HepG2 (cell line): Measurements from ENCODE around the gene ELAVL2. TPM values are rescaled to one million over a fixed set of nuclear protein-coding genes. Genes with fewer than 3 reads are reported as not detected.

ENCODE experiments used
- ATAC-seq: fragments of 200-7000 bp; cut with Tn5 transposase; 3 replicates; pipeline ENCODE4 v1.9.1; 2020; ENCODE audit warnings: mild to moderate bottlenecking, moderate library complexity
- BruUV-seq: library from RNA; stranded (reverse); fragments of 400-500 nt; replicated peaks from 2 replicates; lab custom pipeline; 2021; lab: Mats Ljungman, UMichigan
- CTCF ChIA-PET: fragments of 300-600 bp; formaldehyde crosslinking; extraction: SDS; loops from one replicate; lab custom pipeline; 2021; ENCODE audit warnings: low total read pairs, inconsistent platforms, low intra/inter-chr PET ratio; lab: Yijun Ruan, JAX
- POLR2A ChIA-PET: fragments of 350-600 bp; sonication (Branson Sonifier 250); formaldehyde crosslinking; loops from one replicate; lab custom pipeline; 2020; ENCODE audit warnings: antibody characterized with exemption, inconsistent platforms; lab: Yijun Ruan, JAX
- DNase-seq: peaks from one replicate; pipeline ENCODE4 v3.0.0-alpha.2; 2015; ENCODE audit warnings: low spot score
- FAIRE-seq: peaks from 3 replicates; lab custom pipeline; 2011; peaks lifted over from hg19 to GRCh38; lab: Jason Lieb, UNC
- H2AFZ ChIP-seq: one replicate; pipeline ENCODE4 v1.6.1; 2011; ENCODE audit warnings: low read length, inconsistent platforms
- H3K27ac ChIP-seq: fragments of 300-600 bp; 3 replicates; pipeline ENCODE4 v1.8.0; 2011; ENCODE audit warnings: mixed run types, mild to moderate bottlenecking, mixed read lengths, low read length, inconsistent platforms; ENCODE audit not compliant: insufficient read depth; ENCODE audit errors: extremely low read length
- H3K27me3 ChIP-seq, 2 experiments: fragments of 200-600 bp in 1 of 2; 2 replicates in 1 of 2; 3 replicates in 1 of 2; pipeline versions ENCODE4 v1.6.0 to v1.8.0; 2011; ENCODE audit warnings: low read length in 2 of 2, mild to moderate bottlenecking in 2 of 2, moderate library complexity in 2 of 2, inconsistent platforms in 1 of 2; ENCODE audit not compliant: insufficient read depth in 2 of 2, control insufficient read depth in 1 of 2
- H3K36me3 ChIP-seq, 2 experiments: fragments of 200-600 bp in 1 of 2; replicated peaks in 1 of 2; 2 replicates in 1 of 2; 3 replicates in 1 of 2; pipeline versions ENCODE4 v1.5.1 to v1.8.0; 2011; ENCODE audit warnings: low read length in 2 of 2, inconsistent platforms in 1 of 2; ENCODE audit not compliant: insufficient read depth in 2 of 2, control insufficient read depth in 1 of 2
- H3K4me1 ChIP-seq: 2 replicates; pipeline ENCODE4 v1.5.1; 2012; ENCODE audit warnings: low read length, inconsistent platforms; ENCODE audit not compliant: insufficient read depth
- H3K4me2 ChIP-seq: 2 replicates; pipeline ENCODE4 v1.6.0; 2011; ENCODE audit warnings: low read depth, low read length, inconsistent platforms
- H3K4me3 ChIP-seq, 3 experiments: fragments of 200-600 bp in 1 of 3; sonication (generic), shearing (Covaris generic) in 1 of 3; replicated peaks in 1 of 3; 2 replicates each; pipeline ENCODE4 v1.5.1; 2011 to 2016; ENCODE audit warnings: low read length in 3 of 3, inconsistent platforms in 2 of 3, low read depth in 2 of 3, mild to moderate bottlenecking in 2 of 3, control low read depth in 1 of 3, mixed read lengths in 1 of 3; ENCODE audit not compliant: insufficient read depth in 1 of 3
- H3K79me2 ChIP-seq: one replicate; pipeline ENCODE4 v1.6.1; 2011; ENCODE audit warnings: low read length, inconsistent platforms; ENCODE audit not compliant: insufficient read depth
- H3K9ac ChIP-seq: 2 replicates; pipeline ENCODE4 v1.6.0; 2011; ENCODE audit warnings: mild to moderate bottlenecking, low read depth, low read length, inconsistent platforms; ENCODE audit not compliant: insufficient read depth
- H3K9me3 ChIP-seq: 2 replicates; pipeline ENCODE4 v1.5.1; 2012; ENCODE audit warnings: mild to moderate bottlenecking, low read length
- H4K20me1 ChIP-seq: 2 replicates; pipeline ENCODE4 v1.6.0; 2011; ENCODE audit warnings: inconsistent platforms, mild to moderate bottlenecking, low read length, moderate library complexity; ENCODE audit not compliant: insufficient read depth
- CCAR2 ChIP-seq: fragments of 200-400 bp; formaldehyde crosslinking; optimal IDR thresholded peaks from 2 replicates; pipeline ENCODE3; 2018; ENCODE audit warnings: low read depth, mild to moderate bottlenecking, low read length, moderate library complexity
- CEBPG ChIP-seq: IDR thresholded peaks from 2 replicates; pipeline ENCODE4 v1.6.1; 2016
- CENPX ChIP-seq: sonication (generic); formaldehyde crosslinking; IDR thresholded peaks from 2 replicates; pipeline ENCODE4 v1.9.0; 2021; ENCODE audit warnings: mild to moderate bottlenecking, missing genetic modification reagents, moderate library complexity
- DMTF1 ChIP-seq: sonication (generic); formaldehyde crosslinking; IDR thresholded peaks from 2 replicates; pipeline ENCODE4 v1.4.0; 2020; ENCODE audit warnings: mild to moderate bottlenecking, missing genetic modification reagents
- JUND ChIP-seq: sonication (generic); formaldehyde crosslinking; IDR thresholded peaks from 2 replicates; pipeline ENCODE4 v1.8.0; 2022; ENCODE audit warnings: mild to moderate bottlenecking, missing genetic modification reagents
- KLF13 ChIP-seq: sonication (generic); formaldehyde crosslinking; IDR thresholded peaks from 2 replicates; pipeline ENCODE4 v1.4.0; 2020; ENCODE audit warnings: mild to moderate bottlenecking, missing genetic modification reagents
- MAZ ChIP-seq, 2 experiments: sonication (generic) in 1 of 2; formaldehyde crosslinking in 1 of 2; IDR thresholded peaks; 2 replicates each; pipeline versions ENCODE4 v1.5.0 to v1.6.1; 2012 to 2020; ENCODE audit warnings: low read depth in 2 of 2, mild to moderate bottlenecking in 2 of 2, borderline replicate concordance in 1 of 2, improper control_type of control experiment in 1 of 2, low read length in 1 of 2, missing genetic modification reagents in 1 of 2, moderate library complexity in 1 of 2
- MYC ChIP-seq: sonication (generic); formaldehyde crosslinking; IDR thresholded peaks from 2 replicates; pipeline ENCODE4 v1.9.0; 2021; ENCODE audit warnings: missing genetic modification reagents, borderline replicate concordance
- RFX3 ChIP-seq: IDR thresholded peaks from 2 replicates; pipeline ENCODE4 v1.6.1; 2016; ENCODE audit warnings: missing biosample characterization, missing genetic modification reagents
- TAF1 ChIP-seq: sonication (generic); formaldehyde crosslinking; IDR thresholded peaks from 2 replicates; pipeline ENCODE4 v1.4.0; 2020; ENCODE audit warnings: missing genetic modification reagents
- ZFP41 ChIP-seq: sonication (generic); formaldehyde crosslinking; IDR thresholded peaks from 2 replicates; pipeline ENCODE4 v1.4.0; 2020; ENCODE audit warnings: mild to moderate bottlenecking, missing genetic modification reagents, borderline replicate concordance
- ZNF263 ChIP-seq: sonication (generic); formaldehyde crosslinking; IDR thresholded peaks from 2 replicates; pipeline ENCODE4 v1.4.0; 2020; ENCODE audit warnings: missing genetic modification reagents
- WGBS: methylation state at CpG from one replicate; pipeline ENCODE4 v1.1.6; 2017; ENCODE audit warnings: low lambda C conversion rate; 5-methylcytosine and 5-hydroxymethylcytosine counted together
- in situ Hi-C: cut with HindIII; loops from 2 replicates; pipeline ENCODE4 v1.10.0; 2017; ENCODE audit warnings: low pct_unique_long_range_greater_than_20kb; ENCODE audit not compliant: extremely low pct_ligation_motif_present
- intact Hi-C: fragments of 100-400 bp; cut with micrococcal nuclease; formaldehyde crosslinking; loops from one replicate; pipeline ENCODE4 v1.10.0; 2022; ENCODE audit not compliant: unreplicated experiment
- polyA plus RNA-seq, 8 experiments: library from polyadenylated mRNA; depleted of rRNA in 3 of 8; stranded (reverse) in 7 of 8; unstranded in 1 of 8; fragments of >200 nt; fragmentation: Illumina TruSeq in 4 of 8; extraction: Trizol in 4 of 8; gene quantifications; 2 replicates each; pipeline versions ENCODE4 v1.2.1 to v1.2.3, GENCODE V29; 2011 to 2016; ENCODE audit warnings: low read depth in 4 of 8, missing spikeins in 1 of 8, mixed read lengths in 1 of 8; ENCODE audit not compliant: insufficient read depth in 1 of 8
- total RNA-seq, 5 experiments: library from RNA; depleted of rRNA; stranded (reverse); fragments of >200 nt; fragmentation: Illumina TruSeq; extraction: Trizol; gene quantifications; 2 replicates each; pipeline ENCODE4 v1.2.3, GENCODE V29; 2016; ENCODE audit warnings: low read depth in 1 of 5
- TF ChIP-seq, protein P1 (sequence below): sonication (generic); formaldehyde crosslinking; IDR thresholded peaks from 2 replicates; pipeline ENCODE4 v1.9.0; 2021; ENCODE audit warnings: missing genetic modification reagents, borderline replicate concordance
- TF ChIP-seq, protein P2 (sequence below): sonication (generic); formaldehyde crosslinking; IDR thresholded peaks from 2 replicates; pipeline ENCODE4 v1.5.0; 2020; ENCODE audit warnings: missing genetic modification reagents

ELAVL2 gene
- total and polyA plus RNA-seq, 2 of the 13 experiments (the other 11 are each of a cell fraction or from before 2014, with no cell fraction given): not detected

DNA sequence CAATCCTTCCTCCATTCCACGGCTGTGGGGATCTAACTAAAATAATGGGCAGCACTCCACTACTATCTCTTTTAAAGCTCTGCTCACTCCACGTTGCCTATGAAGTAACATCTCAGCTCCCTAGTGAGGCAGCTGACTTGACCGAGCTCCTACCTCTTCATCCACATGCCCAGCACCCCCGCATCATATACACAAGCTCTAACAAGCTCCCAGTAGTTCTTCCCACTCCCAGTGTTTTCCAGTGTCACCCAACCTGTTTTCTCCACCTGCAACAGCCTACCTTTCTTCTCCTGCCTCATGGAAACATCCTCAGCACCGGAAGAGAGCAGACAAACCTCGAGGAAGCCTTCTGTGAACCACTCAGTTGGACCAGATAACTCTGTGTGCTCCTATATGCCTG is 50.5 kb downstream of the ELAVL2 start:
- TF ChIP-seq, protein P1, sequence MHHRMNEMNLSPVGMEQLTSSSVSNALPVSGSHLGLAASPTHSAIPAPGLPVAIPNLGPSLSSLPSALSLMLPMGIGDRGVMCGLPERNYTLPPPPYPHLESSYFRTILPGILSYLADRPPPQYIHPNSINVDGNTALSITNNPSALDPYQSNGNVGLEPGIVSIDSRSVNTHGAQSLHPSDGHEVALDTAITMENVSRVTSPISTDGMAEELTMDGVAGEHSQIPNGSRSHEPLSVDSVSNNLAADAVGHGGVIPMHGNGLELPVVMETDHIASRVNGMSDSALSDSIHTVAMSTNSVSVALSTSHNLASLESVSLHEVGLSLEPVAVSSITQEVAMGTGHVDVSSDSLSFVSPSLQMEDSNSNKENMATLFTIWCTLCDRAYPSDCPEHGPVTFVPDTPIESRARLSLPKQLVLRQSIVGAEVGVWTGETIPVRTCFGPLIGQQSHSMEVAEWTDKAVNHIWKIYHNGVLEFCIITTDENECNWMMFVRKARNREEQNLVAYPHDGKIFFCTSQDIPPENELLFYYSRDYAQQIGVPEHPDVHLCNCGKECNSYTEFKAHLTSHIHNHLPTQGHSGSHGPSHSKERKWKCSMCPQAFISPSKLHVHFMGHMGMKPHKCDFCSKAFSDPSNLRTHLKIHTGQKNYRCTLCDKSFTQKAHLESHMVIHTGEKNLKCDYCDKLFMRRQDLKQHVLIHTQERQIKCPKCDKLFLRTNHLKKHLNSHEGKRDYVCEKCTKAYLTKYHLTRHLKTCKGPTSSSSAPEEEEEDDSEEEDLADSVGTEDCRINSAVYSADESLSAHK (CRISPR knock-in tag): no peak
- TF ChIP-seq CEBPG (CRISPR knock-in tag): no peak
- TF ChIP-seq CENPX (CRISPR knock-in tag): no peak
- no peak for TF ChIP-seq MYC (CRISPR knock-in tag)
- no peak for TF ChIP-seq RFX3 (CRISPR knock-in tag)
- no peak overlapping the region for H3K4me2 ChIP-seq
- ChIA-PET POLR2A (no interaction called here), CTCF (no interaction called here)
- no TSS peak for BruUV-seq
- no peaks in the 10 kb centered on the region for H4K20me1 ChIP-seq
- WGBS: 3% methylated on average over 6 of the region's 6 CpGs
- no peak overlapping the region for H3K4me3 ChIP-seq
- FAIRE-seq (no peak), DNase-seq (no peak), ATAC-seq (no peak)
- no peak overlapping the region for H3K27ac ChIP-seq
- H3K27me3 ChIP-seq: no peaks in the 10 kb centered on the region
- in situ Hi-C loops: no loop called here
- no peaks in the 10 kb centered on the region for H3K36me3 ChIP-seq
- H3K4me1 ChIP-seq: no peaks in the 10 kb centered on the region
- no peaks in the 10 kb centered on the region for H3K79me2 ChIP-seq
- H3K9ac ChIP-seq: no peak overlapping the region
- intact Hi-C loops: no loop called here
- H3K9me3 ChIP-seq: no peaks in the 10 kb centered on the region
- H2AFZ ChIP-seq: no peak overlapping the region

DNA sequence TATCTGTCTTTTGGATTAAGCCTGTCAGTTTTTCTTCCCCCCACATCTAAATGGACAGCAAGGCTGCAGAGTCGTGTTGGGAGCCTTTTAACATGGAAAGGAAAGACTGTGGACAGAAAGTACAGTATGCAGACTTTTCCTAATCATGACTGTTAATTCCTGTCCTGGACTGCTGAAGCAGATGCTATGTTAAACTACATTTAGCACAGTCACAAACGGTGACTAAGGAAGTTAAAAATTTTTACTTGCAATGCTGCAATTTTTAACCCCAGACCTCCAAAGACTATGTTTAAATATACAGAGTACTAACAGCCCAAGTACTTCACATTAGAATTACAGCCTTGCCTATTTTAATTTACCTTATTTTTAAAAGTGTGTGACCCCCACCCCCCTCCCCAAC is 51.8 kb downstream of the ELAVL2 start:
- in situ Hi-C loops: no loop called here
- H3K4me1 ChIP-seq: no peaks in the 10 kb centered on the region
- H3K9me3 ChIP-seq: no peaks in the 10 kb centered on the region
- no peaks in the 10 kb centered on the region for H4K20me1 ChIP-seq
- H3K4me3 ChIP-seq: no peak overlapping the region
- no peak overlapping the region for H3K27ac ChIP-seq
- no peak overlapping the region for H2AFZ ChIP-seq
- H3K9ac ChIP-seq: no peak overlapping the region
- H3K79me2 ChIP-seq: no peaks in the 10 kb centered on the region
- WGBS: 0% methylated on average over 2 of the region's 2 CpGs
- H3K4me2 ChIP-seq: no peak overlapping the region
- POLR2A ChIA-PET: no interaction called here
- CTCF ChIA-PET: no interaction called here
- ATAC-seq: no peak
- no peaks in the 10 kb centered on the region for H3K36me3 ChIP-seq
- no peaks in the 10 kb centered on the region for H3K27me3 ChIP-seq
- no peak for FAIRE-seq
- DNase-seq: no peak
- no TSS peak for BruUV-seq
- intact Hi-C loops: no loop called here
- TF ChIP-seq ZNF263 (CRISPR knock-in tag) (no peak), ZFP41 (CRISPR knock-in tag) (no peak), KLF13 (no peak), JUND (CRISPR knock-in tag) (no peak), TAF1 (CRISPR knock-in tag) (no peak), CCAR2 (no peak), DMTF1 (no peak), MAZ (IDR thresholded peaks at IDR 0.05; ENCODE audit: borderline replicate concordance, low read depth, low read length) (no peak), MAZ (CRISPR knock-in tag; IDR thresholded peaks at IDR 0.05; ENCODE audit: low read depth) (no peak)
- TF ChIP-seq, protein P2, sequence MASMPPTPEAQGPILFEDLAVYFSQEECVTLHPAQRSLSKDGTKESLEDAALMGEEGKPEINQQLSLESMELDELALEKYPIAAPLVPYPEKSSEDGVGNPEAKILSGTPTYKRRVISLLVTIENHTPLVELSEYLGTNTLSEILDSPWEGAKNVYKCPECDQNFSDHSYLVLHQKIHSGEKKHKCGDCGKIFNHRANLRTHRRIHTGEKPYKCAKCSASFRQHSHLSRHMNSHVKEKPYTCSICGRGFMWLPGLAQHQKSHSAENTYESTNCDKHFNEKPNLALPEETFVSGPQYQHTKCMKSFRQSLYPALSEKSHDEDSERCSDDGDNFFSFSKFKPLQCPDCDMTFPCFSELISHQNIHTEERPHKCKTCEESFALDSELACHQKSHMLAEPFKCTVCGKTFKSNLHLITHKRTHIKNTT (CRISPR knock-in tag): no peak
